ENCODE results near the gene SMIM7. TPM values are rescaled to one million over a fixed set of nuclear protein-coding genes. Genes with fewer than 3 reads are reported as not detected.

Gene SMIM7
- total and polyA plus RNA-seq, 2 of the 13 experiments (the other 11 are each of a cell fraction or from before 2014, with no cell fraction given) = 55.7 to 74.9 TPM

DNA sequence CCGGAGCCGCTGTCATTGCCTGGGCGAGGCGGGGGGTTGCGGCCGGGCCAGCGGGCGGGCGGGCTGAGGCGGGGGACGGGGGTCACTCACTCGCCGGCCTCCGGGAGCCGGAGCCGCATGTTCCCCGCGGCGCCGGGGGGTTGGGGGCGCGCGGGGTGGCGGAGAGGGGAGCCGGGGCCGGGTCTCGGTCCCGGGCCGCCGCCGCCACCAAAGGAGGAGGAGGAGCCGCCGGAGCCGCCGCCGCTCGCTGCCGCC is 32.1 kb downstream of the SMIM7 start (continued):
- TF ChIP-seq, protein P1, sequence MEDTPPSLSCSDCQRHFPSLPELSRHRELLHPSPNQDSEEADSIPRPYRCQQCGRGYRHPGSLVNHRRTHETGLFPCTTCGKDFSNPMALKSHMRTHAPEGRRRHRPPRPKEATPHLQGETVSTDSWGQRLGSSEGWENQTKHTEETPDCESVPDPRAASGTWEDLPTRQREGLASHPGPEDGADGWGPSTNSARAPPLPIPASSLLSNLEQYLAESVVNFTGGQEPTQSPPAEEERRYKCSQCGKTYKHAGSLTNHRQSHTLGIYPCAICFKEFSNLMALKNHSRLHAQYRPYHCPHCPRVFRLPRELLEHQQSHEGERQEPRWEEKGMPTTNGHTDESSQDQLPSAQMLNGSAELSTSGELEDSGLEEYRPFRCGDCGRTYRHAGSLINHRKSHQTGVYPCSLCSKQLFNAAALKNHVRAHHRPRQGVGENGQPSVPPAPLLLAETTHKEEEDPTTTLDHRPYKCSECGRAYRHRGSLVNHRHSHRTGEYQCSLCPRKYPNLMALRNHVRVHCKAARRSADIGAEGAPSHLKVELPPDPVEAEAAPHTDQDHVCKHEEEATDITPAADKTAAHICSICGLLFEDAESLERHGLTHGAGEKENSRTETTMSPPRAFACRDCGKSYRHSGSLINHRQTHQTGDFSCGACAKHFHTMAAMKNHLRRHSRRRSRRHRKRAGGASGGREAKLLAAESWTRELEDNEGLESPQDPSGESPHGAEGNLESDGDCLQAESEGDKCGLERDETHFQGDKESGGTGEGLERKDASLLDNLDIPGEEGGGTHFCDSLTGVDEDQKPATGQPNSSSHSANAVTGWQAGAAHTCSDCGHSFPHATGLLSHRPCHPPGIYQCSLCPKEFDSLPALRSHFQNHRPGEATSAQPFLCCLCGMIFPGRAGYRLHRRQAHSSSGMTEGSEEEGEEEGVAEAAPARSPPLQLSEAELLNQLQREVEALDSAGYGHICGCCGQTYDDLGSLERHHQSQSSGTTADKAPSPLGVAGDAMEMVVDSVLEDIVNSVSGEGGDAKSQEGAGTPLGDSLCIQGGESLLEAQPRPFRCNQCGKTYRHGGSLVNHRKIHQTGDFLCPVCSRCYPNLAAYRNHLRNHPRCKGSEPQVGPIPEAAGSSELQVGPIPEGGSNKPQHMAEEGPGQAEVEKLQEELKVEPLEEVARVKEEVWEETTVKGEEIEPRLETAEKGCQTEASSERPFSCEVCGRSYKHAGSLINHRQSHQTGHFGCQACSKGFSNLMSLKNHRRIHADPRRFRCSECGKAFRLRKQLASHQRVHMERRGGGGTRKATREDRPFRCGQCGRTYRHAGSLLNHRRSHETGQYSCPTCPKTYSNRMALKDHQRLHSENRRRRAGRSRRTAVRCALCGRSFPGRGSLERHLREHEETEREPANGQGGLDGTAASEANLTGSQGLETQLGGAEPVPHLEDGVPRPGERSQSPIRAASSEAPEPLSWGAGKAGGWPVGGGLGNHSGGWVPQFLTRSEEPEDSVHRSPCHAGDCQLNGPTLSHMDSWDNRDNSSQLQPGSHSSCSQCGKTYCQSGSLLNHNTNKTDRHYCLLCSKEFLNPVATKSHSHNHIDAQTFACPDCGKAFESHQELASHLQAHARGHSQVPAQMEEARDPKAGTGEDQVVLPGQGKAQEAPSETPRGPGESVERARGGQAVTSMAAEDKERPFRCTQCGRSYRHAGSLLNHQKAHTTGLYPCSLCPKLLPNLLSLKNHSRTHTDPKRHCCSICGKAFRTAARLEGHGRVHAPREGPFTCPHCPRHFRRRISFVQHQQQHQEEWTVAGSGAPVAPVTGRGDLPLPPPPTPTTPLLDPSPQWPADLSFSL (CRISPR knock-in tag; IDR thresholded peaks at IDR 0.05) = no peak
- 0 out of 2 replicates have a peak, but pooled peaks have one; percentile 6 for TF ChIP-seq ZNF441 (CRISPR knock-in tag; IDR thresholded peaks at IDR 0.05; ENCODE audit: borderline replicate concordance)
- TF ChIP-seq, protein P2, sequence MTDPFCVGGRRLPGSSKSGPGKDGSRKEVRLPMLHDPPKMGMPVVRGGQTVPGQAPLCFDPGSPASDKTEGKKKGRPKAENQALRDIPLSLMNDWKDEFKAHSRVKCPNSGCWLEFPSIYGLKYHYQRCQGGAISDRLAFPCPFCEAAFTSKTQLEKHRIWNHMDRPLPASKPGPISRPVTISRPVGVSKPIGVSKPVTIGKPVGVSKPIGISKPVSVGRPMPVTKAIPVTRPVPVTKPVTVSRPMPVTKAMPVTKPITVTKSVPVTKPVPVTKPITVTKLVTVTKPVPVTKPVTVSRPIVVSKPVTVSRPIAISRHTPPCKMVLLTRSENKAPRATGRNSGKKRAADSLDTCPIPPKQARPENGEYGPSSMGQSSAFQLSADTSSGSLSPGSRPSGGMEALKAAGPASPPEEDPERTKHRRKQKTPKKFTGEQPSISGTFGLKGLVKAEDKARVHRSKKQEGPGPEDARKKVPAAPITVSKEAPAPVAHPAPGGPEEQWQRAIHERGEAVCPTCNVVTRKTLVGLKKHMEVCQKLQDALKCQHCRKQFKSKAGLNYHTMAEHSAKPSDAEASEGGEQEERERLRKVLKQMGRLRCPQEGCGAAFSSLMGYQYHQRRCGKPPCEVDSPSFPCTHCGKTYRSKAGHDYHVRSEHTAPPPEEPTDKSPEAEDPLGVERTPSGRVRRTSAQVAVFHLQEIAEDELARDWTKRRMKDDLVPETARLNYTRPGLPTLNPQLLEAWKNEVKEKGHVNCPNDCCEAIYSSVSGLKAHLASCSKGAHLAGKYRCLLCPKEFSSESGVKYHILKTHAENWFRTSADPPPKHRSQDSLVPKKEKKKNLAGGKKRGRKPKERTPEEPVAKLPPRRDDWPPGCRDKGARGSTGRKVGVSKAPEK (CRISPR knock-in tag; IDR thresholded peaks at IDR 0.05; ENCODE audit: borderline replicate concordance) = no peak
- no peak for TF ChIP-seq ZC3H13 (CRISPR knock-in tag; IDR thresholded peaks at IDR 0.05)
- no peak for TF ChIP-seq KLF6 (CRISPR knock-in tag; IDR thresholded peaks at IDR 0.05)
- TF ChIP-seq, protein P3, sequence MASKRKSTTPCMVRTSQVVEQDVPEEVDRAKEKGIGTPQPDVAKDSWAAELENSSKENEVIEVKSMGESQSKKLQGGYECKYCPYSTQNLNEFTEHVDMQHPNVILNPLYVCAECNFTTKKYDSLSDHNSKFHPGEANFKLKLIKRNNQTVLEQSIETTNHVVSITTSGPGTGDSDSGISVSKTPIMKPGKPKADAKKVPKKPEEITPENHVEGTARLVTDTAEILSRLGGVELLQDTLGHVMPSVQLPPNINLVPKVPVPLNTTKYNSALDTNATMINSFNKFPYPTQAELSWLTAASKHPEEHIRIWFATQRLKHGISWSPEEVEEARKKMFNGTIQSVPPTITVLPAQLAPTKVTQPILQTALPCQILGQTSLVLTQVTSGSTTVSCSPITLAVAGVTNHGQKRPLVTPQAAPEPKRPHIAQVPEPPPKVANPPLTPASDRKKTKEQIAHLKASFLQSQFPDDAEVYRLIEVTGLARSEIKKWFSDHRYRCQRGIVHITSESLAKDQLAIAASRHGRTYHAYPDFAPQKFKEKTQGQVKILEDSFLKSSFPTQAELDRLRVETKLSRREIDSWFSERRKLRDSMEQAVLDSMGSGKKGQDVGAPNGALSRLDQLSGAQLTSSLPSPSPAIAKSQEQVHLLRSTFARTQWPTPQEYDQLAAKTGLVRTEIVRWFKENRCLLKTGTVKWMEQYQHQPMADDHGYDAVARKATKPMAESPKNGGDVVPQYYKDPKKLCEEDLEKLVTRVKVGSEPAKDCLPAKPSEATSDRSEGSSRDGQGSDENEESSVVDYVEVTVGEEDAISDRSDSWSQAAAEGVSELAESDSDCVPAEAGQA (IDR thresholded peaks at IDR 0.05; ENCODE audit: low read depth) = no peak
- TF ChIP-seq, protein P3 (CRISPR knock-in tag; IDR thresholded peaks at IDR 0.05; ENCODE audit: borderline replicate concordance) = no peak
- no peak for TF ChIP-seq ZNF772 (CRISPR knock-in tag; IDR thresholded peaks at IDR 0.05)
- 0 out of 2 replicates have a peak, but pooled peaks have one; percentile 7 for TF ChIP-seq NAIF1 (CRISPR knock-in tag; IDR thresholded peaks at IDR 0.05; ENCODE audit: borderline replicate concordance)
- 0 out of 2 replicates have a peak, but pooled peaks have one; percentile 60 for TF ChIP-seq KDM5A (IDR thresholded peaks at IDR 0.05; ENCODE audit: borderline replicate concordance, low read length)
- TF ChIP-seq RAD21 (CRISPR knock-in tag; IDR thresholded peaks at IDR 0.05) = peak; percentile 29; the same call in 1 of the 2 replicates
- 0 out of 2 replicates have a peak, but pooled peaks have one; percentile 67 for TF ChIP-seq IRX3 (CRISPR knock-in tag; IDR thresholded peaks at IDR 0.05; ENCODE audit: borderline replicate concordance, low read depth)
